IMR-90 (cell line): ENCODE data around the gene CNPY1. TPM values are rescaled to one million over a fixed set of nuclear protein-coding genes. Genes with fewer than 3 reads are reported as not detected.

ENCODE experiments used
- ATAC-seq: fragments of 200-7000 bp; cut with Tn5 transposase; 2 replicates; pipeline ENCODE4 v1.9.1; 2020; ENCODE audit warnings: low read depth, mild to moderate bottlenecking, moderate library complexity
- BruUV-seq: library from RNA; stranded (reverse); fragments of 400-500 nt; replicated peaks from 2 replicates; lab custom pipeline; 2021; lab: Mats Ljungman, UMichigan
- CTCF ChIA-PET: fragments of 300-600 bp; formaldehyde crosslinking; extraction: SDS; loops from one replicate; lab custom pipeline; 2021; ENCODE audit warnings: antibody characterized with exemption; lab: Yijun Ruan, JAX
- POLR2A ChIA-PET: fragments of 300-600 bp; sonication (Branson Sonifier 250); formaldehyde crosslinking; loops from one replicate; lab custom pipeline; 2022; ENCODE audit warnings: antibody characterized with exemption; ENCODE audit not compliant: unreplicated experiment; lab: Charles Lee
- DNase-seq: peaks from one replicate; pipeline ENCODE4 v3.0.0; 2013
- H2AFZ ChIP-seq: replicated peaks from 2 replicates; pipeline ENCODE3; 2013; ENCODE audit warnings: low read length, mild to moderate bottlenecking; ENCODE audit not compliant: poor library complexity
- H2AK5ac ChIP-seq: 2 replicates; pipeline ENCODE4 v1.6.1; 2013; ENCODE audit warnings: low read depth, low read length, inconsistent platforms
- H2AK9ac ChIP-seq: replicated peaks from 2 replicates; pipeline ENCODE3; 2013; ENCODE audit warnings: mild to moderate bottlenecking, low read depth, low read length, moderate library complexity; ENCODE audit not compliant: poor library complexity
- H2BK120ac ChIP-seq: 2 replicates; pipeline ENCODE4 v1.6.1; 2013; ENCODE audit warnings: low read depth, low read length, inconsistent platforms
- H2BK15ac ChIP-seq: 3 replicates; pipeline ENCODE4 v1.6.1; 2013; ENCODE audit warnings: low read depth, low read length, inconsistent platforms
- H2BK20ac ChIP-seq: 2 replicates; pipeline ENCODE4 v1.6.1; 2013; ENCODE audit warnings: low read depth, mild to moderate bottlenecking, inconsistent platforms, low read length, moderate library complexity
- H2BK5ac ChIP-seq: 2 replicates; pipeline ENCODE4 v1.6.1; 2013; ENCODE audit warnings: mild to moderate bottlenecking, low read depth, low read length, inconsistent platforms; ENCODE audit not compliant: poor library complexity, severe bottlenecking
- H3K14ac ChIP-seq: replicated peaks from 2 replicates; pipeline ENCODE4 v1.6.1; 2013; ENCODE audit warnings: low read depth, low read length, inconsistent platforms
- H3K18ac ChIP-seq: 2 replicates; pipeline ENCODE4 v1.6.1; 2013; ENCODE audit warnings: low read depth, low read length, control low read depth
- H3K23ac ChIP-seq: 2 replicates; pipeline ENCODE4 v1.6.1; 2013; ENCODE audit warnings: low read depth, low read length, inconsistent platforms
- H3K27ac ChIP-seq: 2 replicates; pipeline ENCODE4 v1.5.1; 2013; ENCODE audit warnings: mild to moderate bottlenecking, control low read depth, low read length; ENCODE audit not compliant: insufficient read depth
- H3K27me3 ChIP-seq: 2 replicates; pipeline ENCODE4 v1.6.1; 2013; ENCODE audit warnings: low read length; ENCODE audit not compliant: control insufficient read depth, insufficient read depth
- H3K36me3 ChIP-seq: 2 replicates; pipeline ENCODE4 v1.6.1; 2013; ENCODE audit warnings: low read length, mixed read lengths; ENCODE audit not compliant: control insufficient read depth, insufficient read depth
- H3K4ac ChIP-seq: 2 replicates; pipeline ENCODE4 v1.6.1; 2013; ENCODE audit warnings: low read depth, low read length, inconsistent platforms
- H3K4me1 ChIP-seq: 2 replicates; pipeline ENCODE4 v1.6.1; 2013; ENCODE audit warnings: low read length, mixed read lengths; ENCODE audit not compliant: control insufficient read depth, insufficient read depth
- H3K4me2 ChIP-seq: 2 replicates; pipeline ENCODE4 v1.6.1; 2013; ENCODE audit warnings: low read depth, mild to moderate bottlenecking, control low read depth, low read length, moderate library complexity
- H3K4me3 ChIP-seq: 2 replicates; pipeline ENCODE4 v1.5.1; 2013; ENCODE audit warnings: low read depth, mild to moderate bottlenecking, control low read depth, low read length, moderate library complexity; ENCODE audit not compliant: insufficient read depth
- H3K56ac ChIP-seq: 2 replicates; pipeline ENCODE4 v1.6.1; 2013; ENCODE audit warnings: low read length, inconsistent platforms; ENCODE audit not compliant: insufficient read depth; ENCODE audit errors: extremely low read depth
- H3K79me1 ChIP-seq, 2 experiments: 2 replicates each; pipeline ENCODE4 v1.6.1; 2013; ENCODE audit warnings: low read length in 2 of 2, inconsistent platforms in 1 of 2, low read depth in 1 of 2
- H3K9ac ChIP-seq: 2 replicates; pipeline ENCODE4 v1.6.1; 2013; ENCODE audit warnings: low read depth, low read length, control low read depth
- H3K9me1 ChIP-seq: 2 replicates; pipeline ENCODE4 v1.6.1; 2013; ENCODE audit warnings: low read length, inconsistent platforms; ENCODE audit not compliant: insufficient read depth
- H3K9me3 ChIP-seq: 2 replicates; pipeline ENCODE4 v1.6.1; 2013; ENCODE audit warnings: low read length; ENCODE audit not compliant: control insufficient read depth, insufficient read depth
- H4K20me1 ChIP-seq: 2 replicates; pipeline ENCODE4 v1.6.1; 2013; ENCODE audit warnings: low read length, inconsistent platforms; ENCODE audit not compliant: insufficient read depth
- H4K5ac ChIP-seq: 2 replicates; pipeline ENCODE4 v1.6.1; 2013; ENCODE audit warnings: mild to moderate bottlenecking, low read depth, low read length, control low read depth
- H4K8ac ChIP-seq, 2 experiments: 2 replicates each; pipeline ENCODE4 v1.6.1; 2013; ENCODE audit warnings: low read depth in 2 of 2, low read length in 2 of 2, control low read depth in 1 of 2, inconsistent platforms in 1 of 2
- H4K91ac ChIP-seq: 2 replicates; pipeline ENCODE4 v1.6.1; 2013; ENCODE audit warnings: low read depth, low read length, inconsistent platforms; ENCODE audit not compliant: insufficient read depth
- BHLHE40 ChIP-seq: fragments of 150-350 bp; IDR thresholded peaks from 2 replicates; pipeline ENCODE4 v1.6.1; 2016; ENCODE audit warnings: mild to moderate bottlenecking, low read depth, low read length
- CEBPB ChIP-seq: IDR thresholded peaks from 2 replicates; pipeline ENCODE4 v1.6.1; 2012; ENCODE audit warnings: low read depth, low read length, improper control_type of control experiment
- CHD1 ChIP-seq: IDR thresholded peaks from 2 replicates; pipeline ENCODE4 v1.6.1; 2012; ENCODE audit warnings: low read depth, low read length, improper control_type of control experiment
- FOS ChIP-seq: fragments of 150-350 bp; IDR thresholded peaks from 2 replicates; pipeline ENCODE4 v1.6.1; 2016; ENCODE audit warnings: low read depth, low read length
- MAFK ChIP-seq: IDR thresholded peaks from 2 replicates; pipeline ENCODE4 v1.6.1; 2012; ENCODE audit warnings: low read depth, low read length, improper control_type of control experiment
- MAZ ChIP-seq: IDR thresholded peaks from 2 replicates; pipeline ENCODE4 v1.6.1; 2012; ENCODE audit warnings: low read depth, mild to moderate bottlenecking, low read length, improper control_type of control experiment, moderate library complexity, borderline replicate concordance
- MXI1 ChIP-seq: IDR thresholded peaks from 2 replicates; pipeline ENCODE4 v1.6.1; 2012; ENCODE audit warnings: low read depth, mild to moderate bottlenecking, low read length, moderate library complexity, borderline replicate concordance
- NFE2L2 ChIP-seq: fragments of 150-350 bp; IDR thresholded peaks from 2 replicates; pipeline ENCODE4 v1.6.1; 2016; ENCODE audit warnings: low read depth, mild to moderate bottlenecking, low read length
- POLR2A ChIP-seq: IDR thresholded peaks from 2 replicates; pipeline ENCODE4 v1.6.1; 2012; ENCODE audit warnings: mild to moderate bottlenecking, low read depth, low read length
- RAD21 ChIP-seq: IDR thresholded peaks from 2 replicates; pipeline ENCODE4 v1.6.1; 2012; ENCODE audit warnings: low read length, improper control_type of control experiment
- RCOR1 ChIP-seq: IDR thresholded peaks from 2 replicates; pipeline ENCODE4 v1.6.1; 2012; ENCODE audit warnings: mild to moderate bottlenecking, low read length, improper control_type of control experiment; ENCODE audit not compliant: insufficient replicate concordance
- RFX5 ChIP-seq: IDR thresholded peaks from 2 replicates; pipeline ENCODE4 v1.8.0; 2012; ENCODE audit warnings: low read depth, mild to moderate bottlenecking, low read length, moderate library complexity
- SMC3 ChIP-seq: fragments of 150-350 bp; IDR thresholded peaks from 2 replicates; pipeline ENCODE4 v1.6.1; 2016; ENCODE audit warnings: low read depth, mild to moderate bottlenecking, antibody characterized with exemption, low read length, moderate library complexity
- WGBS, 2 experiments: methylation state at CpG; one replicate each; pipeline versions ENCODE4 v1.1.5 to v1.1.7; 2013; ENCODE audit warnings: missing lambda C conversion rate in 2 of 2; ENCODE audit not compliant: insufficient read length in 1 of 2; ENCODE audit errors: extremely low coverage in 2 of 2; 5-methylcytosine and 5-hydroxymethylcytosine counted together
- dilution Hi-C: fragments of 300-500 bp; cut with HindIII; formaldehyde crosslinking; loops from one replicate; pipeline ENCODE4 v1.14.3; 2018; ENCODE audit warnings: low sequenced_read_pairs; ENCODE audit not compliant: unreplicated experiment
- in situ Hi-C: fragments of 300-500 bp; cut with MboI; formaldehyde crosslinking; loops from 3 replicates; pipeline ENCODE4 v1.14.3; 2019; ENCODE audit warnings: low sequenced_read_pairs, inconsistent platforms, mixed read lengths
- intact Hi-C: fragments of 100-400 bp; cut with micrococcal nuclease; formaldehyde crosslinking; loops from 2 replicates; pipeline ENCODE4 v1.10.0; 2022
- polyA plus RNA-seq, 3 experiments: library from polyadenylated mRNA; depleted of rRNA; stranded (reverse); fragments of >200 nt; gene quantifications; 2 replicates each; pipeline ENCODE4 v1.2.3, GENCODE V29; 2012; ENCODE audit warnings: low replicate concordance in 1 of 3
- total RNA-seq: library from RNA; depleted of rRNA; stranded (reverse); fragments of >200 nt; gene quantifications from 2 replicates; pipeline ENCODE4 v1.2.3, GENCODE V29; 2012
- TF ChIP-seq, protein P1 (sequence below): conservative IDR thresholded peaks from 2 replicates; pipeline ENCODE4 v1.5.1; 2012; ENCODE audit warnings: mild to moderate bottlenecking, low read depth, low read length, improper control_type of control experiment
- TF ChIP-seq, protein P2 (sequence below): fragments of 150-350 bp; IDR thresholded peaks from 2 replicates; pipeline ENCODE4 v1.6.1; 2016; ENCODE audit warnings: low read depth, mild to moderate bottlenecking, low read length, moderate library complexity, borderline replicate concordance
- TF ChIP-seq, protein P3 (sequence below): fragments of 150-350 bp; IDR thresholded peaks from 2 replicates; pipeline ENCODE4 v1.6.1; 2017; ENCODE audit warnings: mild to moderate bottlenecking, antibody characterized with exemption, low read length, low read depth

Gene CNPY1
- total and polyA plus RNA-seq, 2 of the 4 experiments (the other 2 are of a cell fraction): not detected

- Histone ChIP-seq H3K36me3 (no peaks in the 10 kb centered on the region), H3K4me3 (no peak overlapping the region), H3K4ac (no peak overlapping the region), H2BK5ac (no peak overlapping the region), H2BK120ac (no peak overlapping the region), H3K79me1 (no peaks in the 10 kb centered on the region), H4K20me1 (no peaks in the 10 kb centered on the region; the same call in 1 of the 2 replicates), H2AK9ac (no peak overlapping the region), H3K9me1 (no peaks in the 10 kb centered on the region), H3K4me2 (no peak overlapping the region), H3K9me3 (no peaks in the 10 kb centered on the region), H3K9ac (no peak overlapping the region), H3K4me1 (no peaks in the 10 kb centered on the region), H3K23ac (no peak overlapping the region), H3K56ac (no peak overlapping the region), H3K14ac (no peak overlapping the region), H3K18ac (no peak overlapping the region), H3K27ac (no peak overlapping the region), H2AK5ac (no peak overlapping the region), H4K91ac (no peak overlapping the region), H4K5ac (no peak overlapping the region), H4K8ac (no peak overlapping the region), H2BK15ac (no peak overlapping the region), H3K27me3 (peaks cover 2% of the 10 kb centered on the region; the same call in 1 of the 2 replicates), H2AFZ (no peak overlapping the region), H2BK20ac (no peak overlapping the region)
- no peak for DNase-seq
- no peak for TF ChIP-seq RAD21
- TF ChIP-seq RCOR1: no peak
- no peak for TF ChIP-seq MAFK
- no peak for TF ChIP-seq BHLHE40
- no peak for TF ChIP-seq CHD1
- TF ChIP-seq, protein P1, sequence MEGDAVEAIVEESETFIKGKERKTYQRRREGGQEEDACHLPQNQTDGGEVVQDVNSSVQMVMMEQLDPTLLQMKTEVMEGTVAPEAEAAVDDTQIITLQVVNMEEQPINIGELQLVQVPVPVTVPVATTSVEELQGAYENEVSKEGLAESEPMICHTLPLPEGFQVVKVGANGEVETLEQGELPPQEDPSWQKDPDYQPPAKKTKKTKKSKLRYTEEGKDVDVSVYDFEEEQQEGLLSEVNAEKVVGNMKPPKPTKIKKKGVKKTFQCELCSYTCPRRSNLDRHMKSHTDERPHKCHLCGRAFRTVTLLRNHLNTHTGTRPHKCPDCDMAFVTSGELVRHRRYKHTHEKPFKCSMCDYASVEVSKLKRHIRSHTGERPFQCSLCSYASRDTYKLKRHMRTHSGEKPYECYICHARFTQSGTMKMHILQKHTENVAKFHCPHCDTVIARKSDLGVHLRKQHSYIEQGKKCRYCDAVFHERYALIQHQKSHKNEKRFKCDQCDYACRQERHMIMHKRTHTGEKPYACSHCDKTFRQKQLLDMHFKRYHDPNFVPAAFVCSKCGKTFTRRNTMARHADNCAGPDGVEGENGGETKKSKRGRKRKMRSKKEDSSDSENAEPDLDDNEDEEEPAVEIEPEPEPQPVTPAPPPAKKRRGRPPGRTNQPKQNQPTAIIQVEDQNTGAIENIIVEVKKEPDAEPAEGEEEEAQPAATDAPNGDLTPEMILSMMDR: no peak
- TF ChIP-seq SMC3: no peak
- TF ChIP-seq RFX5: no peak
- no peak for TF ChIP-seq FOS
- TF ChIP-seq, protein P2, sequence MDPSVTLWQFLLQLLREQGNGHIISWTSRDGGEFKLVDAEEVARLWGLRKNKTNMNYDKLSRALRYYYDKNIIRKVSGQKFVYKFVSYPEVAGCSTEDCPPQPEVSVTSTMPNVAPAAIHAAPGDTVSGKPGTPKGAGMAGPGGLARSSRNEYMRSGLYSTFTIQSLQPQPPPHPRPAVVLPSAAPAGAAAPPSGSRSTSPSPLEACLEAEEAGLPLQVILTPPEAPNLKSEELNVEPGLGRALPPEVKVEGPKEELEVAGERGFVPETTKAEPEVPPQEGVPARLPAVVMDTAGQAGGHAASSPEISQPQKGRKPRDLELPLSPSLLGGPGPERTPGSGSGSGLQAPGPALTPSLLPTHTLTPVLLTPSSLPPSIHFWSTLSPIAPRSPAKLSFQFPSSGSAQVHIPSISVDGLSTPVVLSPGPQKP: no peak
- TF ChIP-seq, protein P3, sequence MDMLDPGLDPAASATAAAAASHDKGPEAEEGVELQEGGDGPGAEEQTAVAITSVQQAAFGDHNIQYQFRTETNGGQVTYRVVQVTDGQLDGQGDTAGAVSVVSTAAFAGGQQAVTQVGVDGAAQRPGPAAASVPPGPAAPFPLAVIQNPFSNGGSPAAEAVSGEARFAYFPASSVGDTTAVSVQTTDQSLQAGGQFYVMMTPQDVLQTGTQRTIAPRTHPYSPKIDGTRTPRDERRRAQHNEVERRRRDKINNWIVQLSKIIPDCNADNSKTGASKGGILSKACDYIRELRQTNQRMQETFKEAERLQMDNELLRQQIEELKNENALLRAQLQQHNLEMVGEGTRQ: no peak
- TF ChIP-seq NFE2L2: no peak
- TF ChIP-seq CEBPB: no peak
- TF ChIP-seq POLR2A: no peak
- no peak for TF ChIP-seq MXI1
- TF ChIP-seq MAZ: no peak
- no peak for ATAC-seq
- intact Hi-C loops (no loop called here), dilution Hi-C loops (no loop called here), in situ Hi-C loops (no loop called here)
- no TSS peak for BruUV-seq
- ChIA-PET POLR2A (no interaction called here), CTCF (no interaction called here)
- WGBS, 2 experiments: 80% methylated on average over 2 of the region's 9 CpGs; no CpG with 5 or more reads in 1 of the 2 experiments
These were observed 35.6 kb upstream of the CNPY1 start for GRCh38 chr7:155581954-155582353.
